Nephron (organoid): ENCODE results near the gene GNB1.
"Not testable (repeated sequence)": the region's sequence is repeated elsewhere in the genome, so short reads cannot be mapped to it uniquely, and the experiment has no call there.

Source experiments
- H3K27ac Mint-ChIP-seq, 3 experiments: 2 replicates each; pipeline ENCODE4 v1.8.0; 2020; ENCODE audit warnings: mixed read lengths in 3 of 3, mild to moderate bottlenecking in 2 of 3, moderate library complexity in 1 of 3
- H3K27me3 Mint-ChIP-seq: 2 replicates; pipeline ENCODE4 v1.8.0; 2021; ENCODE audit warnings: low read depth, mild to moderate bottlenecking, moderate library complexity, mixed read lengths
- H3K36me3 Mint-ChIP-seq: 2 replicates; pipeline ENCODE4 v1.8.0; 2020; ENCODE audit warnings: low read depth, mixed read lengths
- H3K4me1 Mint-ChIP-seq: 2 replicates; pipeline ENCODE4 v1.8.0; 2020; ENCODE audit warnings: mixed read lengths
- H3K4me3 Mint-ChIP-seq, 3 experiments: 2 replicates each; pipeline ENCODE4 v1.8.0; 2020; ENCODE audit warnings: mild to moderate bottlenecking in 3 of 3, mixed read lengths in 3 of 3, moderate library complexity in 2 of 3
- H3K9me3 Mint-ChIP-seq: 2 replicates; pipeline ENCODE4 v1.8.0; 2020; ENCODE audit warnings: mixed read lengths
- CTCF ChIP-seq, 3 experiments: fragments of 200-600 bp; sonication (generic); IDR thresholded peaks; one replicate each; pipeline ENCODE4 v1.5.0; 2021; ENCODE audit warnings: antibody characterized with exemption in 3 of 3; ENCODE audit not compliant: unreplicated experiment in 3 of 3

Gene GNB1

GRCh38 chr1:1937549-1938275 lies 46.8 kb upstream of the GNB1 start:
- H3K27me3 Mint-ChIP-seq = peaks cover 4% of the 10 kb centered on the region
- H3K9me3 Mint-ChIP-seq = no peaks in the 10 kb centered on the region
- no peak overlapping the region for H3K27ac Mint-ChIP-seq
- H3K36me3 Mint-ChIP-seq = no peaks in the 10 kb centered on the region
- no peaks in the 10 kb centered on the region for H3K4me1 Mint-ChIP-seq
- TF ChIP-seq CTCF (IDR thresholded peaks at IDR 0.05; ENCODE audit: unreplicated experiment in 3 of 3) = no peak
- no peak overlapping the region for H3K4me3 Mint-ChIP-seq

- no peaks in the 10 kb centered on the region for H3K36me3 Mint-ChIP-seq
- H3K27ac Mint-ChIP-seq = no peak overlapping the region
- H3K27me3 Mint-ChIP-seq = peaks cover 4% of the 10 kb centered on the region
- no peaks in the 10 kb centered on the region for H3K9me3 Mint-ChIP-seq
- TF ChIP-seq CTCF (IDR thresholded peaks at IDR 0.05; ENCODE audit: unreplicated experiment in 3 of 3) = no peak
- H3K4me3 Mint-ChIP-seq = no peak overlapping the region
- H3K4me1 Mint-ChIP-seq = no peaks in the 10 kb centered on the region
These were observed 46.2 kb upstream of the GNB1 start for GRCh38 chr1:1937061-1937460.

GRCh38 chr1:1934848-1935247 lies 44.0 kb upstream of the GNB1 start:
- not testable (repeated sequence) for H3K27ac Mint-ChIP-seq, H3K27me3 Mint-ChIP-seq, H3K9me3 Mint-ChIP-seq, H3K36me3 Mint-ChIP-seq, H3K4me1 Mint-ChIP-seq, H3K4me3 Mint-ChIP-seq

- Mint-ChIP-seq H3K4me3 (no peak overlapping the region), H3K36me3 (no peaks in the 10 kb centered on the region), H3K4me1 (no peaks in the 10 kb centered on the region), H3K9me3 (no peaks in the 10 kb centered on the region), H3K27ac (no peak overlapping the region), H3K27me3 (peaks cover 7% of the 10 kb centered on the region)
- no peak for TF ChIP-seq CTCF (IDR thresholded peaks at IDR 0.05; ENCODE audit: unreplicated experiment in 3 of 3)
These were observed 39.0 kb upstream of the GNB1 start for GRCh38 chr1:1929639-1930545.

GRCh38 chr1:1929102-1929638 lies 38.3 kb upstream of the GNB1 start:
- H3K27ac Mint-ChIP-seq = no peak overlapping the region
- no peak overlapping the region for H3K4me3 Mint-ChIP-seq
- H3K27me3 Mint-ChIP-seq = peaks cover 7% of the 10 kb centered on the region
- no peaks in the 10 kb centered on the region for H3K9me3 Mint-ChIP-seq
- H3K36me3 Mint-ChIP-seq = no peaks in the 10 kb centered on the region
- no peak for TF ChIP-seq CTCF (IDR thresholded peaks at IDR 0.05; ENCODE audit: unreplicated experiment in 3 of 3)
- no peaks in the 10 kb centered on the region for H3K4me1 Mint-ChIP-seq
